Upper lobe of left lung (tissue), 6 donors: ENCODE data around the gene MAD1L1. TPM values are rescaled to one million over a fixed set of nuclear protein-coding genes. Genes with fewer than 3 reads are reported as not detected.
A peak's percentile ranks its signal among the peaks of the same experiment; 100 is the strongest.

Experiments used
- ATAC-seq, 2 donors: fragments of 200-7000 bp; cut with Tn5 transposase; one replicate each; pipeline ENCODE4 v1.9.1; 2022; ENCODE audit warnings: mild to moderate bottlenecking in 2 of 2, moderate library complexity in 2 of 2; ENCODE audit not compliant: low FRiP score in 2 of 2
- DNase-seq, 2 donors: peaks; one replicate each; pipeline ENCODE4 v3.0.0-alpha.2; 2019 to 2020
- H3K27ac ChIP-seq, 4 donors: fragments of 200-600 bp; sonication (generic); one replicate each; pipeline ENCODE4 v1.5.1; 2016 to 2019
- H3K27me3 ChIP-seq, 4 donors: fragments of 200-600 bp; sonication (generic); one replicate each; pipeline ENCODE4 v1.5.1; 2017 to 2019
- H3K36me3 ChIP-seq, 4 donors: fragments of 200-600 bp; sonication (generic); one replicate each; pipeline ENCODE4 v1.5.1; 2016 to 2019
- H3K4me1 ChIP-seq, 4 donors: fragments of 200-600 bp; sonication (generic); one replicate each; pipeline ENCODE4 v1.5.1; 2018 to 2019
- H3K4me3 ChIP-seq, 4 donors: fragments of 200-600 bp; sonication (generic); one replicate each; pipeline ENCODE4 v1.5.1; 2017 to 2019; ENCODE audit warnings: mild to moderate bottlenecking in 2 of 4, moderate library complexity in 1 of 4
- H3K9me3 ChIP-seq, 4 donors: fragments of 200-600 bp; sonication (generic); one replicate each; pipeline ENCODE4 v1.5.1; 2018 to 2019
- EP300 ChIP-seq, 4 donors: sonication (generic); formaldehyde crosslinking; IDR thresholded peaks; one replicate each; pipeline ENCODE4 v1.5.1; 2017; ENCODE audit warnings: antibody characterized with exemption in 4 of 4, control low read depth in 2 of 4
- POLR2A ChIP-seq, 4 donors: fragments of 450-650 bp; IDR thresholded peaks; one replicate each; pipeline ENCODE4 v1.5.1; 2016 to 2017; ENCODE audit warnings: antibody characterized with exemption in 4 of 4, mild to moderate bottlenecking in 2 of 4
- POLR2AphosphoS5 ChIP-seq, 2 donors: sonication (generic); formaldehyde crosslinking; IDR thresholded peaks; one replicate each; pipeline ENCODE4 v1.5.1; 2017; ENCODE audit warnings: antibody characterized with exemption in 2 of 2
- WGBS, 2 donors: methylation state at CpG; one replicate each; pipeline ENCODE4 v1.1.5; 2017 to 2018; 5-methylcytosine and 5-hydroxymethylcytosine counted together
- total RNA-seq, 6 donors: library from RNA; depleted of rRNA in 4 of 6; stranded (reverse); fragments of >200 nt in 4 of 6; gene quantifications; one replicate each; pipeline versions ENCODE4 v1.1.0 to v1.2.1, GENCODE V29; 2016 to 2021
- TF ChIP-seq, protein P1 (sequence below), 6 experiments: fragments of 450-650 bp in 4 of 6; fragments of 200-600 bp in 2 of 6; sonication (generic) in 2 of 6; IDR thresholded peaks; one replicate each; pipeline ENCODE4 v1.5.1; 2016 to 2019; ENCODE audit warnings: antibody characterized with exemption in 6 of 6
- donor health status: DM: no; HTN: no; CAD: no; lungs with moderate emphysema.
- donor health status: DM: no; HTN: yes; CAD: no; lungs with severe emphysema.

MAD1L1 gene
- total RNA-seq, 6 donors from 2014 or later: 40.6 to 364 (median 65.6) TPM

DNA sequence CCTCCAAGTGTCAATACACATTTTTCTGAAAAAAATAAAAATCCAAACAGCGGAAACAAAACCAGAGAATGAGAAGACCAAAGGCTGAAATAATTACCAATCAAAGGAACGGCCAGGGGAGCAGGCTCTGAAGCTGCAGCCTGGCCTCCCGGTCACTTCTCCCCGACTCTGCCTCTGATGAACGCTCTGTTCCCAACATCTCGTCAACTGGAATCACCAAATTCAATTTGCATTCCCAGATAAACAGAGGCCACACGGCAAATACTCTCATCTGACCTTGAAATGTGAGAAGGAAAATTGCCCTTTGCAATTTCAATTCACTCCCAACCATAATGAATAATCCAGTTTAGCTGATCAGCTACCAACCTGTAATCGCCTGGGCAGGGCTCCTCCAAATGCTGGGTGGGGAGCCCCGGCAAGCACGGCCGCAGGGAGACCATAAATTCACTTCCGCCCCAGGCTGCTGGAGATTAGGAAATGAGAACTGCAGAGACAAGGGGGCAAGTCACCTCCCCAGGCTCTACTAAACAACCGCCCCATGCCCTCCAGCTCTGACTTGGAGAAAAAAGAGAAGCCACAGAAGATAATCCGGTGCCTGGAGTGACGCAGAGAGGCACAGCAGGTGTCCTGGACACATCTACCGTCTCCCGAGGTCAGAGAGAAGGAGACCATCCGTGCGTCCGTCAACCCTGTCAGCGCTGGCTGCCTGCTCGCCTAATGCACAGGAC, 153.2 kb downstream of the MAD1L1 start:
- Histone ChIP-seq H3K4me1 (no peaks in the 10 kb centered on the region), H3K36me3 (peaks cover 0 to 21% (median 5%) of the 10 kb centered on the region in 4 donors), H3K4me3 (no peak overlapping the region), H3K27ac (no peak overlapping the region), H3K9me3 (no peaks in the 10 kb centered on the region), H3K27me3 (no peaks in the 10 kb centered on the region)
- TF ChIP-seq EP300 (IDR thresholded peaks at IDR 0.05) (no peak), POLR2A (IDR thresholded peaks at IDR 0.05) (no peak), POLR2AphosphoS5 (IDR thresholded peaks at IDR 0.05) (no peak)
- TF ChIP-seq, protein P1, sequence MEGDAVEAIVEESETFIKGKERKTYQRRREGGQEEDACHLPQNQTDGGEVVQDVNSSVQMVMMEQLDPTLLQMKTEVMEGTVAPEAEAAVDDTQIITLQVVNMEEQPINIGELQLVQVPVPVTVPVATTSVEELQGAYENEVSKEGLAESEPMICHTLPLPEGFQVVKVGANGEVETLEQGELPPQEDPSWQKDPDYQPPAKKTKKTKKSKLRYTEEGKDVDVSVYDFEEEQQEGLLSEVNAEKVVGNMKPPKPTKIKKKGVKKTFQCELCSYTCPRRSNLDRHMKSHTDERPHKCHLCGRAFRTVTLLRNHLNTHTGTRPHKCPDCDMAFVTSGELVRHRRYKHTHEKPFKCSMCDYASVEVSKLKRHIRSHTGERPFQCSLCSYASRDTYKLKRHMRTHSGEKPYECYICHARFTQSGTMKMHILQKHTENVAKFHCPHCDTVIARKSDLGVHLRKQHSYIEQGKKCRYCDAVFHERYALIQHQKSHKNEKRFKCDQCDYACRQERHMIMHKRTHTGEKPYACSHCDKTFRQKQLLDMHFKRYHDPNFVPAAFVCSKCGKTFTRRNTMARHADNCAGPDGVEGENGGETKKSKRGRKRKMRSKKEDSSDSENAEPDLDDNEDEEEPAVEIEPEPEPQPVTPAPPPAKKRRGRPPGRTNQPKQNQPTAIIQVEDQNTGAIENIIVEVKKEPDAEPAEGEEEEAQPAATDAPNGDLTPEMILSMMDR (IDR thresholded peaks at IDR 0.05): no peak
- ATAC-seq: no peak
- 77 to 86% methylated on average over 22 of the region's 22 CpGs for WGBS, 2 donors
- no peak for DNase-seq

DNA sequence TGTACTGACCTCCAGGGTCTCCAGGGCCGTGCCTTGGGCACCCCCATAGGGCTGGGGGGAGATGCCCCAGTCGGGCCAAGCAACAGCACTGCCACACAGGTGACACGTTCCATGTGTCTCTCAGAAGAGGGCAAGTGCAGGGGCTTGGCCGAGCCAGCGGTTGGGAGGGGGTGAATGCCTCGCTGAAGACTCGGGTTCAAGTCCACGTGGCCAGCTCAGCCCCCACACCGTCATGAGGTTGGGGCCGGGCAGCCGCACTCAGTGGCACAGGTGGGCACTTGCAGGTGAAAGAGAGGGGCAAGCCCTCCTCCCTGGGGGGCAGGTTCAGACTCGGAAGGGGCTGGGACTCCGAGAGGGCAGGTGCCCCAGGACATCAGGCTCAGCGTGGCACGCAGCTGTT, 153.8 kb downstream of the MAD1L1 start:
- H3K27me3 ChIP-seq: no peaks in the 10 kb centered on the region
- DNase-seq (no peak), ATAC-seq (no peak)
- H3K4me1 ChIP-seq: no peaks in the 10 kb centered on the region
- no peak overlapping the region for H3K4me3 ChIP-seq
- peaks cover 0 to 21% (median 5%) of the 10 kb centered on the region in 4 donors for H3K36me3 ChIP-seq
- no peaks in the 10 kb centered on the region for H3K9me3 ChIP-seq
- H3K27ac ChIP-seq: no peak overlapping the region
- no peak for TF ChIP-seq POLR2A (IDR thresholded peaks at IDR 0.05)
- WGBS, 2 donors: 94 to 97% methylated on average over 9 to 15 of the region's 15 CpGs

DNA sequence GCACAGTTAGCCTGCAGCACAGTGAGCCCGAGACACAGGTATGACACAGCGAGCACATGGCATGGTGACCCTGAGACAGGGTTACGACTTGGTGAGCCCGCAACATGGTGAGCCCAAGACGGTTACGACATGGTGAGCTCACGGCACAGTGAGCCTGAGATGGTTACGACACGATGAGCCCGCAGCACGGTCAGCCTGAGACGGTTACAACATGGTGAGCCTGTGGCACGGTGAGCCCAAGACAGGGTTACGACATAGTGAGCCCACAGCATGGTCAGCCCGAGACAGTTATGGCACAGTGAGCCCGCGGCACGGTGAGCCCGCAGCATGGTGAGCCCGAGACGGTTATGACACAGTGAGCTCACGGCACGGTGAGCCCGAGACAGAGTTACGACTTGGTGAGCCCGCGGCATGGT, 156.1 kb downstream of the MAD1L1 start:
- Histone ChIP-seq H3K4me1 (no peaks in the 10 kb centered on the region), H3K4me3 (no peak overlapping the region), H3K27ac (no peak overlapping the region), H3K36me3 (peaks cover 0 to 18% (median 3%) of the 10 kb centered on the region in 4 donors), H3K27me3 (no peaks in the 10 kb centered on the region), H3K9me3 (no peaks in the 10 kb centered on the region)
- TF ChIP-seq POLR2A (IDR thresholded peaks at IDR 0.05) (no peak), EP300 (IDR thresholded peaks at IDR 0.05) (no peak)
- TF ChIP-seq, protein P1 (IDR thresholded peaks at IDR 0.05): no peak
- ATAC-seq (no peak), DNase-seq (no peak)
- 81 to 90% methylated on average over 21 to 27 of the region's 27 CpGs for WGBS, 2 donors

DNA sequence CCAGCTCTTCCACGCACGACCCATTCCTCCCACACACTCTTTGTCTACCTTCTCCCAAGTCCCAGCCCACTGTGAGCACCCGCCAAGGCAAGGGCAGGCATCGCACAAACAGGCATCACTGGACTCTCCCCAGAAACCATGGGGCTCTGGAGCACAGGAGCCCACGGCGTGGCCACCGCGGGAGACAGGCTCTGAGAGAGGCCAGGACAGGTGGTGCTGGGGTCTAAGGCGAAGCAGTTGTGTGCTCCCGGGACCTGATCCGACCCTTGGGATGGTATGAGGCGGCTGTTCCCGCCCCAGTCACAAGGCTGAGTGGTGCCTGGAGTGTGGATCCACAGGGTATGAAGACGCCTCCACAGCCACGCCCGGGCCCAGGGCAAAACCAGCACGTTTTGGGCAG, 156.9 kb downstream of the MAD1L1 start:
- Histone ChIP-seq H3K27me3 (no peaks in the 10 kb centered on the region), H3K36me3 (peaks cover 0 to 18% (median 3%) of the 10 kb centered on the region in 4 donors), H3K4me3 (no peak overlapping the region), H3K4me1 (no peaks in the 10 kb centered on the region), H3K27ac (no peak overlapping the region), H3K9me3 (no peaks in the 10 kb centered on the region)
- DNase-seq (no peak), ATAC-seq (no peak)
- TF ChIP-seq EP300 (IDR thresholded peaks at IDR 0.05) (no peak), POLR2AphosphoS5 (IDR thresholded peaks at IDR 0.05) (no peak), POLR2A (IDR thresholded peaks at IDR 0.05) (no peak)
- TF ChIP-seq, protein P1 (IDR thresholded peaks at IDR 0.05): no peak
- WGBS, 2 donors: 91 to 95% methylated on average over 8 to 17 of the region's 17 CpGs

DNA sequence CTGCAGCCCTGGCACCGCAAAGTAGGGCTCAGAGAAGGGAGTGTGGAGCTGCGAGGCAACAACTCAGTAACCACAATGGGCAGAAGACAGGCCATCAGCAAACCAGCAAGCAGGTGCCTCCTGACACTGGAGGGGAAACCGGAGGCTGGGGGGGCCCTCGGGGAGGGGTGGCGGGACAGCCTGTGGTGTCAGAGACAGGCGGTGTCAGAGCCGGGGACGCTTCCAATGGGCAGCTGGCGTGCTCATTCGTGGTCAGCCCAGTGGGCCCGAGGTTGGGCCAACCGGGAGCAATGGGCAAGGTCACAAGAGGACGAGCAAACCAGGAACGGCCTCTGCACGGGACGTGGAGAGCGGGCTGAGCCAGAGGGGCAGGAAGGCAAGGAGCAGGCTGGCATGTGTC, 158.1 kb downstream of the MAD1L1 start:
- Histone ChIP-seq H3K9me3 (no peaks in the 10 kb centered on the region), H3K36me3 (peaks cover 0 to 18% (median 3%) of the 10 kb centered on the region in 4 donors), H3K27ac (no peak overlapping the region), H3K4me1 (no peaks in the 10 kb centered on the region), H3K4me3 (no peak overlapping the region), H3K27me3 (no peaks in the 10 kb centered on the region)
- ATAC-seq: no peak
- peak in 1 of 2 donors; percentile 65 for DNase-seq
- WGBS, 2 donors: 84 to 88% methylated on average over 15 to 17 of the region's 17 CpGs
- no peak for TF ChIP-seq POLR2A (IDR thresholded peaks at IDR 0.05)
- TF ChIP-seq POLR2AphosphoS5 (IDR thresholded peaks at IDR 0.05): no peak
- TF ChIP-seq EP300 (IDR thresholded peaks at IDR 0.05): no peak
- TF ChIP-seq, protein P1 (IDR thresholded peaks at IDR 0.05): no peak
